ENCODE results near the gene SEL1L3. TPM values are rescaled to one million over a fixed set of nuclear protein-coding genes. Genes with fewer than 3 reads are reported as not detected.
"Not testable (repeated sequence)": the region's sequence is repeated elsewhere in the genome, so short reads cannot be mapped to it uniquely, and the experiment has no call there.

Gene SEL1L3
- polyA plus RNA-seq, 3 donors = 18.2 to 23.2 (median 21.9) TPM

DNA sequence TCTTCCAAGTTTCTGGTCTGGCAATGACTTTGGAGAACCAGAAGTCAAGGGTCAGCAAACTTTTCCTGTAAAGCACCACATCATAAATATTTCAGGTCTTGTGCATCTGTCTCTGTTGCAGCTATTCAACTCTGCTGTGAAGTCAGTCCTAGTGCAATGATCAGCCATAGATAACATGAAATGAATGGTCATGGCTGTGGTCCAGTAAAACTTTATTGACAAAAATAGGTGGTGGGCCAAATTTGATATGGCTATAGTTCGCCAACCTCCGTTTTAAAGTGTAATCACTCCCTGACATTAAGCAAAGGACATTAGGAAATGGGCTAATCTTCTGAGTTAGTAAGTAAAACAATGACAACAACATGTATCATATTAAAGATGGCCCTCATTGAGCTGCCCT, 20.8 kb upstream of the SEL1L3 start:
- DNase-seq = no peak

DNA sequence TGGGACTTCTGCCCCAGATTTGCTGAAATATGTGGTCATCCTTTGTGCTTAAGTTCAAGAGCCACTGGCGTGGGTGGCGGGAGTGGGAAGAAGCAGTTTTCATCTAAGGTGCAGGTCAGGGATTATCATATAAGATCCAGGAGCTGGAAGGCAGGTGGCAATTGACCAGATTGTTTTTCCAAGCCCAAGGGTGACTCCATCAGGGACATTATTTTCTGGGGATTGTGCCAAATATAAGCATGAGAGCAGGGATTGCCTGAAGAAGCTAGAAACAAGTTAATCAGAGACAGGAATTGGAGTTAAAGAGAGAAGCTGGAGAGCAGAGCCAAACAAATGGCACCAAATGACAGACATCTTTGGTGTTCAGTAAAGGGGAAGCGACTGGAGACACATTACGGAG, 19.4 kb upstream of the SEL1L3 start:
- no peak for DNase-seq

DNA sequence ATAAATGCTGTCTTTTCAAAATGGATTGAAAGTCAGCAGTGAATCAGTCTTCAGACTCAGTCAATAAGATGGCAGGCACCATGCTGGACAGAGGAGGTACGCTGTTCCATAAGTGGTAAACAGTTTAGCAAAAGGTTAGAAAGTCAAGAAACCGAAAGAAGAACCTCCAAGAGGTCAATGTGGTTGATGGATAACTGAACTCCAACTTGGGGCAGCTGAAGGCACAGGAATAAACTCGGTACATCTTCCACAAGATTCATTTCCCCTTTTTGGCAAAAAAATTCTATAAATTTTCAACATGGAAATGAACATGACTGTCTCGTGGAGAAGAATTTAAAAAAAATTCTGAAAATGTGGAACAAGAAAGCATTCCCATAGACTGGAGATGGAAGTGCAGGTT, 18.4 kb upstream of the SEL1L3 start:
- no peak for DNase-seq

DNA sequence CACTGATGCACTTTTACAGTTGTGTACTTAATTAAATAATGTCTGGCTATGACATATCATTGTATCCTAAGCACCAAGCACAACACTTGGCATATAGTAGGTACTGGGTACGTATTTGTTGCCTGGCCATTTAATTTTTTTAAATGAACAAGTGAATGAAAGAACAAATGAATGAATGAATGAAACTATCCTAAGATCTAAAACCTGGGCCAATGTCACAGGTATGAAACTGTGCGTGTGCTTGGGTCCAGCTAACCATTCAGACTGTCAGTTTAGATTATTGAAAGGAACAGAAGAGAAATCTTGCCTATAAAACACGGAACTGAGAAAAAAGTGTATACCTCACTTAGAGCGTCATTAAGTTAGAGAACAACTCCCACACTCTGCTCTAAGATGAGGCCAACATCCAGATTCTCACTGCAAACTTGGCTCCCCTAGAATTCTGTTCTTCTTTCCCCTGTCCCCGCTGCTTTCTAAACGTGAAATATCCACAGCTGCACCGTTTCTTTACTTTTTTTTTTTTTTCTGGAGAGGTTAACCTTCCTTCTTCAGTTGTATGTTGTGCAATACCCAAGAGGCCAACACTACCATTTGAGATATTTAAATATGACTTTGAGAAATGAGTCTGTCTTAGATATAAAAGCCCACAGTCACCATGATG, 17.3 kb upstream of the SEL1L3 start:
- DNase-seq = no peak

DNA sequence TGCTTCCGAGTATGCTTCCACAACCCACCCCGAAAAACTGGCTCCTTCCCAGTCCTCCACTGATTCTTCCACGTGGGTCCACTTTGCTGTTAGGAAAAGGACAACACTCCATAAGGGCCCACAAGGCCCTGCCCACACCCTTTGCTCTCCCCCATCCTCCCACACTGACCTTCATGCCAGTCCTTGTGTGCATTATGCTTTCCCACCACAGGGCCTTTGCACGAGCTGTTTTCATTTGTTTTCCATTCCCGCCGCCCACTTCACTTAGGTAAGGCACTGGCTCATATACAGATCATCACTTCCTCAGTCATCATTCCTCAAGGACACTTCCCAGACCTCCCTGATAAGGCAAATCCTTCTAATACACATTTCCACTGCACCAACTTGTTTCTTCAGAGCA, 16.8 kb upstream of the SEL1L3 start:
- DNase-seq = no peak

DNA sequence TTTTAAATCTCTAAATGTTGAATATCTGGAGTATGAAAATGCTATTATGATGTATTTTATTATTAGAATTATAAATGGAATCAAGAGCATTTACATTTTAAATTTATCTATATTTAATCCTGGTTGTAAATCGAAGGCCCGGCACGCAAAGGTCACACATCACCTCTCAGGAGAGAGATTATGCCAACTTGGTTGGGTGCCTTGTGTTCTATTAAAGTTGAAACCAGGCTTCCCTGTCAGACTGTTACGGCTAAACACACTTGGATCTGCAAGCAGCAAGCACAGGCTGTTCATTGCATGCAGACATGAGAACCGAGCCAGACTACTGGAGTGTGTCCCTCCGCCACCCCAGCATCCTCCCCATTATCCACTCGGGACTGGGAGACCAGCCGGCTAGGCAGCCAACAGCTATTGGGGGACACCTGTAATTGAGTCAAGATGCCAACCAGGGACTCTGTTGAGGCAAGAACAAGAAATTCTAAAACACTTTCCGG, 16.4 kb upstream of the SEL1L3 start:
- no peak for DNase-seq

DNA sequence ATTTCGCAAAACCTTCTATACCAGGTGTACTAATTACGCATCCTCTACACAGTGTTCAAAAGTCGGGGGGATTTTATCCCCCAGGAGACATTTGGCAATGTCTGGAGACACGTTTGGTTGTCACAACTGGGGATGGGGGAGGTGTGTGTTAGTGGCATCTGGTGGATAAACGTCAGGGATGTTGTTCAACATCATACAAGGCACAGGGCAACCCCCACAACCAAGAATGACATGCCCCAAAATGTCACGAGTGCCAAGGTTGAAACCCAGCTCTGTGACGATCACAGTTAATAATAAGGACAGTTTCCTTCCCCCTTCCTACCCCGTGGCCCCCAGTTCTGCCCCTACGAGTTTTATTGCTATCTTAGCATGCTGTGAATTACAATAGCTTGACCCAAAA, 15.9 kb upstream of the SEL1L3 start:
- DNase-seq = no peak

DNA sequence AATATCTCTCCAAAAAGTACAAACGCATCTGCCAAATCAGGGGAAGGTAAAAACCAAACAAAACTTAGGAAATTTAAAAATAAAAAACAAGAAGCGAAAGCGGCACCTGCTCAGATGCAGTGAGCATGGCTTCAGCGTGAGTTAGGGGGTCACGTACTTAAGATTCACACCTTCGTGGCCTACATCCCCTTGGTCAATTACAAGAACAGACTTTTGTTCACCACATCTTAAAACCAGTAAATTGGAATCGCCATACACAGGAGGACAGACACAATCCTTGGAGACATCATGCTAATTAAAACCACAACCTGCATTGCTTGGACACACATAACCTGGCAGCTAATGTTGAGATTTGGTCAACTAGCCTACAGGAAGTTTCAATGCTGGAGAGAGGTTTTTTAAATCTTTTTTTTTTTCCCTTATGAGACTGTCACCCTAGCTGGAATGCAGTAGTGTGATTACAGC, 12.5 kb upstream of the SEL1L3 start:
- no peak for DNase-seq

DNA sequence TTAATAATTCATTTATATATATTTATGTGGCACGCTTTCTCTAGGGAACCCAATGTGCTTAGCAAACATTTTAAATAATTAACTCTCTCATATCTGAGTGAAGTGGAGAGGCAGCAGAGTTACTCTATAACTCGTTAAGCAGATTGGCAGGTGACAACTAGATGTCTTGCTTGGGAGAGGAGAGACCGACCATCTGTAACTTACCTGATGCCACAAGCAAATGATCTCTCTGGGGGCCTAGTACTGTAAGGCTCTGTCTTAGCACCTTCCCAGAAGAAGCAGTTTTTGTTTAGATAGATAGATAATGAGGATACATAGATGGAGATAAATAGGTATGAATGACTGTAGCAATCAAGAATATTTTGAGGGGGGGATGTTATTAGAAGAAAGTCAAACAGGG, 11.9 kb upstream of the SEL1L3 start:
- DNase-seq = no peak

DNA sequence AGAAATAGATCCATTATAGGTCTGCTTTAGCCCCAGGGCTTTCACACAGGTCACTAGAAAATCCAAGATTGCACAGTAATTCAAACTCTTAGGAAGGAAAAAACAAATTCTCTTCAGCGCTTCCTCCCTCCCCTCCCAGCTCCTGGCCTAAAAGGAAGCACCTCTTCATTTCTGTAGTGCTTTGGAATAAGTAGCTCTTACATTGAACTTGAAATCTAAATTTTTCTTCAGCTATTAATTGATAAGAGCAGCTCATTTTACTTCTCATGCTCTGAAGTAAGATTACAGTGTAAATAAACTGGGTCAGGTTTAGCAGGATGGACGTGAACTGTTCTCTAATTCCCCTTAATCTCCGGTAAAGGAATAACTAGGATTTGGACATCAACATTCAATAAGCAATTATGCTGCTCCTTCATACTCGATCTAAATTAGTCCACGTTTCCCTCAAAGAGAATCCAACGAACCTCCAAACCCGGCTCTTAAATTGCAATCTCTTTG, 10.9 kb upstream of the SEL1L3 start:
- DNase-seq = no peak

DNA sequence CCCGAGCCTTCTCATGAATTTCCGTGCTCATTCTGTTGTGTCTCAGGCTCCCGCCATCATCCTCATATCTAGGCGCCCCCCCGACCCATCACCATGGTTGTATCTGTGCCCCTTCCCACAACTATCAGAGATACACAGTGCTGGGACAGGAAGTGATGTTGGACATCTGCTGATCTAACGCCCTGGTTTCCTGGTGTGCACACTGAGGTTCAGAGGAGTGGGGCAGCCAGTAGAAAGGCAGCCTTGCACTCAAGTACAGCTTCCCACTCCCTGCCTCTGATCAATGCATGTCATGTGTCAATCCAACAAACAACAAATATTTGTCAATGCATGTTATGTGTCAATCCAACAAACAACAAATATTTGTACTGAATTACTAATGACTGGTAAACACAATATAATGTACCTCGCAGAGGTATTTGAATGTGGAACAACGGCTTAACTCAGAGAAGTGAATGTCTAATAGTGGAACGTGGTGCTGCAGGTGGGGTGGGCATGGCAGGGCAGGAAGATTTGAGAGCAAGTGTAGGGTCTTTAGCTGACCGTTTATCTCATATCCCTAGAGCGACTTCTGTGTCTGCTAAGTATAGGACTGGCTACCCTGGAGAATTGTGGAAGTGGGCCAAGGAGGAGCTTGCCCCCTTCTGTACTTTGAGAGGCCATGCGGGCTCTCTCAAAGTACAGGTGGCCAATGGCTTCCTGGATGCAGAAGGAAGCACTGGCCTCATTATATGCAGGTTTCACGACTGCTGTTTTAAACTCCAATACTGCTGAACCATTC, 10.3 kb upstream of the SEL1L3 start:
- no peak for DNase-seq

DNA sequence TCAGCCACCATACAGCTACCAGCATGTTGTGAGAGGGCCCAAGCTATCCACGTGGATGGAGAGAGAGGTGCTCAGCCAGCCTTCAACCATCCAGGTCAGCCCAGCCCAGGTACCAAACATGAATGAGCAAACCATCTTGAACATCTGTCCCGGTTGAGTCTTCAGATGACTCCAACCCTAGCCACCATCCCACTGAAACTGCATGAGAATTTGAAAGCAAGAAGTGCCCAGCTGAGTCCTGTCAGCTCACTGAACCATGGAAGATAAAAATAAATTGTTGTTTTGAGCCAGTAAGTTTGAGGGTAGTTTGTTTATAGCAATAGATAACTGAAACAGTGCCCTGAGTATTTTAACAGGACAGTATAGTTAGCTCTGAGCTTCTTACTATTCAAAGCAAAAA, 7.3 kb upstream of the SEL1L3 start:
- no peak for DNase-seq

DNA sequence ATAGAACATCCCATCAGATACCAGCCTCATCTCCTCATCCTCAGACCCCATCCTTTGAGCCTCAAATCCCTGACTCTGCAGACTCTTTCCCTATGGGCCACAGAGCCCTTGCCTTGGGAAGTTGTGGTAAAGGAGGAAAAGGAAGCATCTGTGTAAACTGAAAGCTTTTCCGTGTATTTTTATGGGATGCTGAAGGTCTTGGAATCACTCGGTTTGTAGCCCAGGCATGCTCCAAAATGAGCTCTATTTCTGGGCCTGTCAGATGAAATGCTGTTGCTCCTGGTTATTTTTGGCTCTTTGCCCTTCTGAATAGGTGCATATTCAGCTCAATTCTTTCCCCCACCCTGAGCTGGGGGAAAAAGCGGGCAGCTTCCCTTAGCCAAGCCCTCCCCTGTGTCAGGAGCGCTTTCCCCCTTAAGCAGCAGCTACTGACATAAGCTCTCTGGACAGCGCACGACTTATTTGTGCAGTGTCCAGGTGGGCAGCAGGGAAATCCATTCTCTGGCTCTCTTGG, 5.0 kb upstream of the SEL1L3 start:
- DNase-seq = no peak

DNA sequence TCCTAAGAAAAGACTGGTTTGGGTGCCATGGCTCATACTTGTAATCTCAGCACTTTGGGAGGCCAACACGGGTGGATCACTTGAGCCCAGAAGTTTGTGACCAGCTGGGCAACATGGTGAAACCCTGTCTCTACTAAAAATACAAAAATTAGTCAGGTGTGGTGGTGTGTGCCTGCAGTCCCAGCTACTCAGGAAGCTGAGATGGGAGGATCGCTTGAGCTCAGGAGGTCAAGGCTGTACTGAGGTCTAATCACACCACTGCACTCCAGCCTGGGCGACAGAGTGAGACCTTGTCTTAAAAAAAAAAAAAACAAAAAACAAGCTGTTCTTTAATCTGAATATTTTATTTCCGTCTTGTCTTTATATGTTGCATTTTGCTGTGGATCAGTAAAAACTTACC, 3.6 kb upstream of the SEL1L3 start:
- DNase-seq = not testable (repeated sequence)

DNA sequence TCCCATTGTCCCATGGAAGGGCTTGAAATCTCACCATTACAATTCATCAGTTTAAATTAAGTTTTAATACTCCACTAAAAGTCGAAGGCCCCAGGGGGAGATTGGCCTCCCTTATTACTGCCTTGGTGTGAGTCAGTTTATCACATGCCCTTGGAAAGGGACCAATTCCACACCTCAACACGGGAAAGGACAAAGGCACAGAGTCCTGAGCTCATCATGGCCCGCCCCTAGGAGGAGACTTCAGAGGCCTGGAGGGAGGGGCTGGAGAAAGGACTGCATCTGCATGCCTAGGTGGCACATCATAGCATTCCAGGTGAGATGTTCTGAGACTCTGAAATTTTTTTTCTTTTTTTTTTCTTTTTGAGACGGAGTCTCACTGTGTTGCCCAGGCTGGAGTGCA, 2.8 kb upstream of the SEL1L3 start:
- no peak for DNase-seq

DNA sequence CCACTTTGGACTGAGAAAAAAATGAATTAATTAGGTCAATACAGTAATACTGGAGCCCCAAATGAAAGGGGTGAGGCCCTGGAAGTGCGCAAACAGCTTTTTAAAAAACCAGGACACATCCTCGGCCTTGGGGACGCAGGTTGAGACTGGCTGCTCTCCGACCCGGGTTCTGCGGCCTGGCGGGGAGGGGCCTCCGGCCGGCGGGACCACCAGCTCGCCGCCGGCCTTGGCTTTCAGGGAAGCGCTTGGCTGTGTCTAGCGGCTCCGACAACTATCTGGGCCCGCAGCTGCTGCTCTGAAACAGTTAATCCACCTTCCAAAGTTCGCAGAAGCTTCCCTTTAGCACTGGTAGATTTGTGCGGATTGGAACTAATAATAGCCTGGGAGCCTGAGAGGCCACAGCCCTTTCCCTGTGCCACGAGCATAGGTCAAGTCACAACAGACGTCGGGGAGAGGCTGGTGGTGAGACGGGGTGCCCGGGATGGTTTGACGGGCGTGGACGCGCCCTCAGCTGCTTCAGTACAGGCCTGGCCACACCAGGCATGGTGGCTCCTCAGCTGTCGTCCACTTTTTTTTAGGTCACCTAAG, 1.1 kb upstream of the SEL1L3 start:
- DNase-seq = no peak

DNA sequence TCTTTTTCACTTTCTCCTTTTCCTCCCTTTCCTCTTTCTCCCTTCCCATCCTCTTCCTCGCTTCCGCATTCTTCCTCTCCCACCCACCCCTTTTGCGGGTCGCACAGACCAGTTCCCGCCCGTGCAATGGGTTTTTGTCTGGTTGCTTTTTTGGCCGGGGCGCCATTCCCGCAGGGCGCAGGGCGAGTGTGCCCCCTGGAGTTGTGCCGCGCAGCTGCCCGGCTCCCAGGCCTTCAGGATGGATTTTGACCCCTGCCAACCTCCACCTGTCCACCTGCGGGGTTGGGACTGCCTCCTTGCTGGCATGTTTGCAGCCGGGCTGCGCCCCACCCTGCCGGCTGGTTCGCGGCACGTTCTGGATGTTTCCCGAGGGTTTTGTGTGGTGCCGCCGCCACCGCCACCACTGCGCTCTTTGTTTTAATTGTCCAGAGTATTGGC, 578 bp upstream of the SEL1L3 start:
- DNase-seq = no peak

DNA sequence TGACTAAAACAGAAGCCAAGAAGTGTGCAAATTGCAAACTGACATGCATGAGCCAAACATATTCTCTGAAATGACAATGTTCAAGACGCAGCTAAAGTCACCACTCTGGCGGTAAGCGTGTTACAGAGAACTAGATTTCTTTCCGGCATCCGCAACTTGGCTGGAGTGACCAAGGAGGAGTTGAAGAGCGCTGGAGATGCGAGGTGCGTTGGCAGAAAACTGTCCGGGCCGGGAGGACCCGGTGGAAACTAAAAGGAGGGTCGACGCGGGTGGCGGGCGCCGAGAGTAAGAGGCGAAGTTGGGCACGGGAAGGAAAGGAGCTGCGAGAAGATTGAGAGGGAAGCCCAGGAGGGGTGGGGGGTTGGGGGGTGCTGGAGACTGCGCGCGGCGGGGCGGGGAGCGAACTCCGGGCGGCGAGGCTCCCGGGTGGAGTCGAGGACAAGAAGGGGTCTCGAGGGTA, 807 bp downstream of the SEL1L3 start:
- DNase-seq = no peak

DNA sequence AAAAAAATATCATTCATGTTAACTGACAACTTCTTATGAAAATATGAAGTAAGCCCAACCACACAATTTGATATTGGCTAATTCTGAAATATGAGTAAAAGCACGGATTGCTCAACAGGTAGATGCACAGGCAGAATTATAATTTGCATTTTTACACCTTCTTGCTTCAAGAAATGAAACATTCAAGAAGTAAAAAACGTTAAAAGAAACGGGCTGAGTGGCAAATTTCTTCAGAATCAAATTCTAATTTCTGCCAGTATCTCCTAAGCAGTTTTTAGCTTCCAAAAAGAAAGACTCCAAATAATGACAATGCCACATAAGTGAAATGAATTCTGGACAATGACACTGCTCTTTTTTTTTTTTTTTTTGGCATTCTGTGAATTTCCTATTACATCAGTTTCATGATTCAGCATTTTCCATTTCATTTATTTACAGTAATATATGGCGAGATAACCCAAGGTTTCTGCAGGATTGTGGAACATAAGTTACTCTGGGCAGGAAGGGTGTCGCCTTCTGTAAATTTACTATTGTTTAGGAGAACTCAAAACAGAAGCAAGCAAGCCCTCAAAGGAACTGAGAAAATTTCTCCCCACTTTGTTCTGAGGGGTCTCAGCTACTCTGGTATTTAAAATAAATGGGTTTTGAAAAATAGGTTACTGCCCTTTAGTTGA, 1.4 kb downstream of the SEL1L3 start:
- no peak for DNase-seq

DNA sequence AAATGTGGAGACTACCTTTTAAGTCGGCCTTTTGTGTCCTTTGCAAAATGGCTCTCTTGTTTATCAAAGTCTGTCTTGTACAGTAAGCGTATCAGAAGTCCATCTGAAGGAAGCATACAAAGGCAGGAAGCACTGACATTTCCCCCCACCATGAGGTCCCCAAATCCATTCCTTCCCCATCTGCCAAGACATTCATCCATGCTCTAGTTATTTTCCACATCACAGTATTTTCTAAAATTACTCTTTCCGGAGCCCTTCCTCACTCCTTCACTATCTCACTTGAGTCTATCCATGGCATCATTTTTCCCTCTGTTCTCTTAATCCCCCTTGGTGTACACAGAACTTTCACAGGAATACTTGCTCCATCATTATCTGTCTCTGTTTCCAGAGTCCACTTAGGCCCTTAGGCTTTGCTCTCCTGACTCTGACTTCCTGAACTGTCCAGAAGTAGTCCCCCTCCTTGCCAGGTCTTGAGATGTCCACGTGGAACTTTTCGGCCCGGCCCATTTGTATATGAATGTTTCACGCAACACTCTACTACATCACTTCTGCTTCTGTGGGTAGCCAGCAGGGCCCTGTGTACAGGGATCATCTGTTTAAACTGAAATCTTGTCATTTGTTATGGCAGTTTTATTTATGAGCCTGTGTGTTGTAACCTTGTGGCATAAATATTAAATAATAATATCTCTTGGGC, 2.1 kb downstream of the SEL1L3 start:
- no peak for DNase-seq

DNA sequence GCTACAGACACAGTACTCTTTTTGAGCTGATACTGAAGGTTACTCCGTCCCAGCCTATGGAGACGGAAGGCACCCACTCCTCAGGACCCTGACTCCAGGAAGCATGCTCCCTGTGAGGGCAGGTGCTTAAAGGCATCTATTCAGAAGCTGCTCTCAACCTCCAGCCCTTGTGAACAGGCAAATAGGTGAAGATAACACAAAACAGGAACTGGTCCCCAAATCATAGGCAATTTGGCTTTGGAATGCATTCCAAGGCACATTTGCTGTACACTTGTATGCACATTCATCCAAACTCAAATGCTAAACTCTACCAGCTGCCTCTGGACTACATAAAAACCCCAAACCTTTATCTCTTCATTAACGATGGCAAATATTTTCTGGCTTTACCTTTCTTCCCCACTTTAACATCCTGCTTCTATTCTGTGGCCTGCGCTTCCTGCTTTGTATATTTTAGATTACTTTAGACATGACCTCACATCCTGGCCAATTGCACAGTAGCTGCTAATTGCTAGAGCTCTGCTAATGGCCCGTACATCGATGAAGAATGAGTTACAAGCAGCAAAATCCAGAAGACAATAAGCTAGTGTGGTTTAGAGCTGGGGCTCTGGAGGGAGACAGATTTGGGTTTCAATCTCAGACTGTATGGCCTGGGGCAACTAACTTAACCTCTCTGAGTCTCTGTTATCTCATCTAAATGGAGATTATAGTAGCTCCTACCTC, 3.2 kb downstream of the SEL1L3 start:
- DNase-seq = no peak

Data from renal pelvis (tissue), 4 donors.